Heart right ventricle (tissue), 16 donors: Measurements from ENCODE around the gene CRLF2. TPM values are rescaled to one million over a fixed set of nuclear protein-coding genes. Genes with fewer than 3 reads are reported as not detected.

Experiments used
- ATAC-seq, 8 donors: fragments of 200-7000 bp; cut with Tn5 transposase; one replicate each; pipeline ENCODE4 v1.9.1; 2020; ENCODE audit warnings: mild to moderate bottlenecking in 8 of 8, moderate library complexity in 8 of 8, moderate number of reproducible peaks in 1 of 8
- DNase-seq, 2 donors: peaks; one replicate each; pipeline ENCODE4 v3.0.0-alpha.2; 2020
- H3K27ac ChIP-seq, 10 donors: fragments of 200-600 bp; sonication (generic) in 2 of 10; one replicate each; pipeline versions ENCODE4 v1.5.0 to v1.8.0; 2020 to 2022; ENCODE audit warnings: mild to moderate bottlenecking in 3 of 10
- H3K27me3 ChIP-seq, 7 donors: fragments of 200-600 bp; one replicate each; pipeline ENCODE4 v1.8.0; 2021 to 2022; ENCODE audit warnings: mild to moderate bottlenecking in 2 of 7
- H3K36me3 ChIP-seq, 9 donors: fragments of 200-600 bp; sonication (generic) in 1 of 9; one replicate each; pipeline versions ENCODE4 v1.5.0 to v1.8.0; 2020 to 2022; ENCODE audit warnings: mild to moderate bottlenecking in 2 of 9
- H3K4me1 ChIP-seq, 9 donors: fragments of 200-600 bp; sonication (generic) in 1 of 9; one replicate each; pipeline versions ENCODE4 v1.5.0 to v1.8.0; 2020 to 2022; ENCODE audit warnings: mild to moderate bottlenecking in 4 of 9
- H3K4me3 ChIP-seq, 10 donors: fragments of 200-600 bp; sonication (generic) in 2 of 10; one replicate each; pipeline versions ENCODE4 v1.5.0 to v1.8.0; 2020 to 2022; ENCODE audit warnings: mild to moderate bottlenecking in 7 of 10, moderate library complexity in 2 of 10
- H3K9me3 ChIP-seq, 11 donors: fragments of 200-600 bp in 10 of 11; sonication (generic) in 2 of 11; one replicate each; pipeline versions ENCODE4 v1.5.0 to v1.8.0; 2013 to 2022; ENCODE audit warnings: mild to moderate bottlenecking in 2 of 11, control low read depth in 1 of 11, moderate library complexity in 1 of 11
- CTCF ChIP-seq, 9 donors: fragments of 200-600 bp; sonication (generic) in 2 of 9; IDR thresholded peaks; one replicate each; pipeline versions ENCODE4 v1.5.0 to v1.8.0; 2021 to 2022; ENCODE audit warnings: antibody characterized with exemption in 9 of 9, mild to moderate bottlenecking in 5 of 9, moderate library complexity in 1 of 9
- WGBS, 2 donors: extraction: QIAGEN DNeasy Blood & Tissue Kit; methylation state at CpG; one replicate each; pipeline ENCODE4 v1.1.7; 2013; ENCODE audit warnings: inconsistent platforms in 1 of 2; 5-methylcytosine and 5-hydroxymethylcytosine counted together
- intact Hi-C, 10 donors: fragments of 100-400 bp; cut with DNase I; formaldehyde crosslinking; loops; one replicate each; pipeline versions ENCODE4 v1.11.1 to v1.14.2; 2022
- polyA plus RNA-seq, 2 donors: library from polyadenylated mRNA; stranded (reverse); fragments of 200-250 nt; gene quantifications; one replicate each; pipeline ENCODE4 v1.2.3, GENCODE V29; 2013
- total RNA-seq, 10 donors: library from RNA; stranded (reverse); fragmentation: NEBNext Ultra II Directional in 3 of 10; extraction: Animal tissue kit (Norgen Biotek cat#: 25700) in 3 of 10; gene quantifications; one replicate each; pipeline versions ENCODE4 v1.2.1 to v1.2.4, GENCODE V29; 2021 to 2023
- donor health status: Arrhythmogenic right ventricular cardiomyopathy.
- donor health status: ischemic (EF 13 %, LVEDD 7.1; RV severe dilation, severe dysfunction).
- donor health status: healthy with polysubstance abuse.
- donor health status: DM: no; HTN: yes; CAD: no.
- donor health status: DM: no; HTN: no; CAD: no.
- donor health status: ischemic (EF 25% LVEDD 6.9; RV normal size, moderate dysfunction).
- donor health status: ischemic (EF 25% LVEDD 5.7; RV mildly dilated, moderate dysfunction).
- donor health status: healthy.
- donor health status: DM: yes; HTN: yes; CAD: no.
- donor health status: Ischemic cardiomyopathy.
- donor health status: ischemic (EF 35%, LVEDD 5.7; RV mildly dilated, moderate dysfunction).
- donor health status: nonischemic (EF 11% LVEDD 7.7; RV severe dilation, severe dysfunction).
- donor health status: DM: yes; HTN: yes; CAD: no.
- donor health status: PGD.
- donor health status: ischemic (EF 29% LVEDD 5.4; RV normal size, mild dysfunction).
- donor health status: nonischemic (EF 23%, LVEDD 6.1; RV moderate dilation, normal function).

CRLF2 gene
- total and polyA plus RNA-seq, 12 donors: 0.07 to 0.51 (median 0.36) TPM; not detected in 7

GRCh38 chrX:1222531-1223241 is 10.2 kb upstream of the CRLF2 start:
- WGBS, 2 donors: 84 to 85% methylated on average over 17 of the region's 17 CpGs
- H3K4me1 ChIP-seq: no peaks in the 10 kb centered on the region
- no peak overlapping the region for H3K27ac ChIP-seq
- TF ChIP-seq CTCF (IDR thresholded peaks at IDR 0.05): no peak
- DNase-seq (no peak), ATAC-seq (no peak)
- no peak overlapping the region for H3K4me3 ChIP-seq
- H3K36me3 ChIP-seq: no peaks in the 10 kb centered on the region
- H3K27me3 ChIP-seq: peaks cover 0 to 13% (median 0%) of the 10 kb centered on the region in 7 donors
- intact Hi-C loops: no loop called here
- peaks cover 0 to 28% (median 7%) of the 10 kb centered on the region in 11 donors for H3K9me3 ChIP-seq

GRCh38 chrX:1221296-1221845 is 8.9 kb upstream of the CRLF2 start:
- Histone ChIP-seq H3K27me3 (peaks cover 0 to 13% (median 0%) of the 10 kb centered on the region in 7 donors), H3K9me3 (peaks cover 0 to 28% (median 7%) of the 10 kb centered on the region in 11 donors), H3K27ac (no peak overlapping the region), H3K4me3 (no peak overlapping the region), H3K36me3 (no peaks in the 10 kb centered on the region), H3K4me1 (no peaks in the 10 kb centered on the region)
- DNase-seq: no peak
- WGBS, 2 donors: 73 to 80% methylated on average over 12 of the region's 12 CpGs
- TF ChIP-seq CTCF (IDR thresholded peaks at IDR 0.05): no peak
- intact Hi-C loops: no loop called here
- ATAC-seq: no peak

GRCh38 chrX:1218286-1218685 is 5.8 kb upstream of the CRLF2 start:
- no peak for TF ChIP-seq CTCF (IDR thresholded peaks at IDR 0.05)
- ATAC-seq: no peak
- Histone ChIP-seq H3K27ac (no peak overlapping the region), H3K9me3 (peaks cover 0 to 8% (median 4%) of the 10 kb centered on the region in 11 donors), H3K4me1 (peaks cover 0 to 7% (median 0%) of the 10 kb centered on the region in 9 donors), H3K27me3 (peaks cover 0 to 27% (median 0%) of the 10 kb centered on the region in 7 donors), H3K4me3 (no peak overlapping the region), H3K36me3 (no peaks in the 10 kb centered on the region)
- 72 to 87% methylated on average over 4 of the region's 4 CpGs for WGBS, 2 donors
- no peak for DNase-seq
- intact Hi-C loops: no loop called here

GRCh38 chrX:1215123-1215823 is 2.8 kb upstream of the CRLF2 start:
- intact Hi-C loops: no loop called here
- Histone ChIP-seq H3K4me1 (peaks cover 0 to 7% (median 0%) of the 10 kb centered on the region in 9 donors), H3K36me3 (no peaks in the 10 kb centered on the region), H3K9me3 (no peaks in the 10 kb centered on the region), H3K4me3 (no peak overlapping the region), H3K27me3 (peaks cover 0 to 13% (median 0%) of the 10 kb centered on the region in 7 donors), H3K27ac (no peak overlapping the region)
- no peak for TF ChIP-seq CTCF (IDR thresholded peaks at IDR 0.05)
- ATAC-seq (no peak), DNase-seq (no peak)
- 66 to 69% methylated on average over 10 of the region's 10 CpGs for WGBS, 2 donors
